ENCODE measurements around the gene SPON1. TPM values are rescaled to one million over a fixed set of nuclear protein-coding genes. Genes with fewer than 3 reads are reported as not detected.

The SPON1 gene
- total RNA-seq, 2 donors from 2014 or later: 9.3 to 26.7 TPM

DNA sequence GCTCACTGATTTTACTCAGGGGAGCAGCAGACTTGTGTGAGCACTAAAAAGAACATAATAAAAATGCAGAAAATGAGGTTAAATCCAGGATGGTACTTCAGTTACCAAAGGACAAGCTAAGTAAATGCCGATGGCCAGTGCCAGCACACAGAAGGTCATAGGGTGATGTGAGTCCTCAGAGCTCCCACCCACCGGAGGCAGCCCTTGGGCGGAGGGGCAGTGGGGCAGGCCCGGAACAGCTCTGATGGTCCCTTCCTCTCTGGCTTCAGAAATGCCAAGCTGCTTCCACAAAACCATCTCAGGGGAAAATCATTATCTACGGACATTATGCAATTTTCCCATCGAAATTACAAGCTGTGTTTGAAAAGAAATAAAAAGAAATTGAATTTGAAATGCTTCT is 271.9 kb downstream of the SPON1 start:
- no peak for ATAC-seq
- no peaks in the 10 kb centered on the region for H3K9me3 ChIP-seq
- H3K27me3 ChIP-seq: no peaks in the 10 kb centered on the region
- no peaks in the 10 kb centered on the region for H3K36me3 ChIP-seq (replicated peaks in 1 of 2; ENCODE audit: insufficient read depth in 1 of 2, low read depth in 2 of 2)
- H3K4me3 ChIP-seq: no peak overlapping the region
- DNase-seq: no peak
- intact Hi-C loops (cut with DNase I): no loop called here
- 66% methylated on average over 6 of the region's 6 CpGs for WGBS, 2 donors
- TF ChIP-seq, protein P1, sequence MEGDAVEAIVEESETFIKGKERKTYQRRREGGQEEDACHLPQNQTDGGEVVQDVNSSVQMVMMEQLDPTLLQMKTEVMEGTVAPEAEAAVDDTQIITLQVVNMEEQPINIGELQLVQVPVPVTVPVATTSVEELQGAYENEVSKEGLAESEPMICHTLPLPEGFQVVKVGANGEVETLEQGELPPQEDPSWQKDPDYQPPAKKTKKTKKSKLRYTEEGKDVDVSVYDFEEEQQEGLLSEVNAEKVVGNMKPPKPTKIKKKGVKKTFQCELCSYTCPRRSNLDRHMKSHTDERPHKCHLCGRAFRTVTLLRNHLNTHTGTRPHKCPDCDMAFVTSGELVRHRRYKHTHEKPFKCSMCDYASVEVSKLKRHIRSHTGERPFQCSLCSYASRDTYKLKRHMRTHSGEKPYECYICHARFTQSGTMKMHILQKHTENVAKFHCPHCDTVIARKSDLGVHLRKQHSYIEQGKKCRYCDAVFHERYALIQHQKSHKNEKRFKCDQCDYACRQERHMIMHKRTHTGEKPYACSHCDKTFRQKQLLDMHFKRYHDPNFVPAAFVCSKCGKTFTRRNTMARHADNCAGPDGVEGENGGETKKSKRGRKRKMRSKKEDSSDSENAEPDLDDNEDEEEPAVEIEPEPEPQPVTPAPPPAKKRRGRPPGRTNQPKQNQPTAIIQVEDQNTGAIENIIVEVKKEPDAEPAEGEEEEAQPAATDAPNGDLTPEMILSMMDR (IDR thresholded peaks at IDR 0.05): no peak
- TF ChIP-seq POLR2A (IDR thresholded peaks at IDR 0.05): no peak
- no peaks in the 10 kb centered on the region for H3K4me1 ChIP-seq
- H3K27ac ChIP-seq: no peak overlapping the region

DNA sequence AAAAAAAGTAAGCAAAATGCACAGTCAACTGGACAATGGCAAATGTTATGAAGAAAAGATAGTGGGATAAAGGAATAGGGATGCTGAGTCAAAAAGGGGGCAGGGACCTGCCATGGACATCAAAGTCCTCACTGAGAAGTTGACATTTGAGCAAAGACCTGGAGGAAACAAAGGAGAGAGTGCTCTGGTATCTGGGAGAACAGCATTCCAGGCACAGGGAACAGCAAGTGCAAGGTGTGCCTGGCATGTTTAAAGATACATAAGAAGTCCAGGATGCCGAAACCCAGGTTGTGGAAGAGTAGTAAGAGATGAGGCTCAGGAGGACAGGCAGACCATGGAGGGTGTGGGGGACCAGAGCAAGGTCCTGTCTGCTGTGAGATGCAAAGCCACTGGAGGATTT is 273.2 kb downstream of the SPON1 start:
- Histone ChIP-seq H3K9me3 (no peaks in the 10 kb centered on the region), H3K27me3 (no peaks in the 10 kb centered on the region), H3K4me3 (no peak overlapping the region), H3K36me3 (replicated peaks in 1 of 2; ENCODE audit: insufficient read depth in 1 of 2, low read depth in 2 of 2) (no peaks in the 10 kb centered on the region), H3K4me1 (no peaks in the 10 kb centered on the region), H3K27ac (no peak overlapping the region)
- DNase-seq (no peak), ATAC-seq (no peak)
- WGBS, 2 donors: 61 to 71% methylated on average over 1 of the region's 1 CpG
- intact Hi-C loops (cut with DNase I): no loop called here
- no peak for TF ChIP-seq POLR2A (IDR thresholded peaks at IDR 0.05)
- TF ChIP-seq, protein P1 (IDR thresholded peaks at IDR 0.05): no peak

DNA sequence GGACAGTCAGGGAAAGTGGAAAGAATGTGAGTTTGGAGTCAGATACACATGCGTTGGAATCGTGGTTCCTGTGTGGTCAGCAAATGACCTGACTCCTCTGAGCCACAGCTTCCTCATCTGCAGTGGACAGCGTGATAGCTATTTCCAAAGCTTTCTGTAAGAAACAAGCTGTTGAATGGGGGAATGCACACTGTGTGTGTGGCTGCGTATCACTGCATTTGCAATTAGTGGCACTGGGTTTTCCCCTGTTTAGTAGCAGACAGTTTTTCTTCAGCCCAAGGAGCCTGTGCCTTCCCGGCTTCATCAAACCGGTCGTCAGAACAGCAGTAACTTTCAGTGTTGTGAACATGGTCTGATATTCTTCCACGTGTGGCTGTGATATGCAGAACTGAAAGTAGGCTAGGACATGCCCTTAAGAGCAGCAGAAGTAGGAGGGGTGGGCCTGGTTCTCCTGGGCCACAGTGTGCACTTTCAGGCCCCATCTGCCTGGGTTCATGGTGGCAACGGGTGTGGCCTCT is 275.0 kb downstream of the SPON1 start:
- TF ChIP-seq, protein P1 (IDR thresholded peaks at IDR 0.05): no peak
- TF ChIP-seq POLR2A (IDR thresholded peaks at IDR 0.05): no peak
- intact Hi-C loops (cut with DNase I): no loop called here
- Histone ChIP-seq H3K36me3 (replicated peaks in 1 of 2; ENCODE audit: insufficient read depth in 1 of 2, low read depth in 2 of 2) (no peaks in the 10 kb centered on the region), H3K27me3 (no peaks in the 10 kb centered on the region), H3K27ac (no peak overlapping the region), H3K9me3 (no peaks in the 10 kb centered on the region), H3K4me1 (no peaks in the 10 kb centered on the region), H3K4me3 (no peak overlapping the region)
- WGBS, 2 donors: 67 to 69% methylated on average over 9 of the region's 9 CpGs
- ATAC-seq: no peak
- peak in 1 of 4 donors; percentile 23 for DNase-seq

DNA sequence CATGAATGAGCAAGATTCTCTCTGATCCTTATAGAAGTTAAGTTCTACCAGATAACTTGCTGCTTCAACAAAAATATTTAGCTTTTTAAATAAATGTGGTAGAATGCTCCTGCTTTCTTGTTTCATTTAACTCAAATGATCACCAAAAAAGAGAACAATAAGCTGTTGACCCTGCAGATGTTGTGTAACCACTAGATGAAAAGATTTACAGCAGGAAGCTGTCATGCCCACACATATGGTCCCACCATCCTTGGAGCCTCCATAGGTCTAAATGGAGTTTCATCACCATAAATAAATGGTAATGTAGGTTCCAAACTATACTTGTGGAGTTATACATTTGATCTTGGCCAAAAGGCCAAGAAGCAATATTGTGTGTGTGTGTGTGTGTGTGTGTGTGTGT is 277.7 kb downstream of the SPON1 start:
- Histone ChIP-seq H3K4me1 (no peaks in the 10 kb centered on the region), H3K27me3 (no peaks in the 10 kb centered on the region), H3K4me3 (no peak overlapping the region), H3K9me3 (no peaks in the 10 kb centered on the region), H3K36me3 (replicated peaks in 1 of 2; ENCODE audit: insufficient read depth in 1 of 2, low read depth in 2 of 2) (no peaks in the 10 kb centered on the region), H3K27ac (no peak overlapping the region)
- ATAC-seq (no peak), DNase-seq (no peak)
- intact Hi-C loops (cut with DNase I): loop anchor here (10.0 kb wide), 1 partner anchor 465 kb away; no protein-coding TSS in a partner anchor
- TF ChIP-seq, protein P1 (IDR thresholded peaks at IDR 0.05): no peak
- TF ChIP-seq POLR2A (IDR thresholded peaks at IDR 0.05): no peak

DNA sequence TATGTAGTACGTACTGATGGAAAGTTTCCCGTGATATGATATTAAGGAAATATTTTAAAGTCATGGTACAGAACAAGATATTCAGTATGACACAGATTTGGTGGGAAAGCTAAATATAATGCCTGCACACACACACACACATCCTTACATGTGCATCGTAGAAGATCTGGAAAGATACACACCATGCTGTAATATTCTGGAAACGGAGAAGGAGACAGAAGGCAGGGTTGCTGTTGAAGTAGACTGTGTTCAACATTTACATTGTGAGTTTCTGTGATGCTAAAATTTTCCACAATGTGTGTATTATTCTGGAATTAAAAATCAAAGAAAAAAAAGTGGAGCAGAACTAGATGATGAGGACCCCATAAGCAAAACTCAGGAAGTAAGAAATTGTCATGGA is 278.4 kb downstream of the SPON1 start:
- no peaks in the 10 kb centered on the region for H3K36me3 ChIP-seq (replicated peaks in 1 of 2; ENCODE audit: insufficient read depth in 1 of 2, low read depth in 2 of 2)
- no peak overlapping the region for H3K27ac ChIP-seq
- no peaks in the 10 kb centered on the region for H3K27me3 ChIP-seq
- H3K9me3 ChIP-seq: no peaks in the 10 kb centered on the region
- H3K4me1 ChIP-seq: no peaks in the 10 kb centered on the region
- intact Hi-C loops (cut with DNase I): loop anchor here (10.0 kb wide), 1 partner anchor 466 kb away; no protein-coding TSS in a partner anchor
- WGBS, 2 donors: 86 to 92% methylated on average over 4 of the region's 4 CpGs
- DNase-seq (no peak), ATAC-seq (no peak)
- no peak overlapping the region for H3K4me3 ChIP-seq
- TF ChIP-seq, protein P1 (IDR thresholded peaks at IDR 0.05): no peak
- TF ChIP-seq POLR2A (IDR thresholded peaks at IDR 0.05): no peak
